Ascending aorta (tissue), 2 donors: ENCODE data around the gene GTSE1. TPM values are rescaled to one million over a fixed set of nuclear protein-coding genes. Genes with fewer than 3 reads are reported as not detected.

Experiments used
- DNase-seq, 2 donors: peaks; one replicate each; pipeline ENCODE4 v3.0.0-alpha.2; 2019; ENCODE audit warnings: low spot score in 2 of 2
- H3K27ac ChIP-seq, 2 donors: fragments of 200-600 bp; sonication (generic); one replicate each; pipeline ENCODE4 v1.5.1; 2016 to 2017; ENCODE audit warnings: mild to moderate bottlenecking in 1 of 2
- H3K27me3 ChIP-seq: fragments of 200-600 bp; sonication (generic); one replicate; pipeline ENCODE4 v1.5.1; 2017
- H3K36me3 ChIP-seq, 2 donors: fragments of 200-600 bp; sonication (generic); one replicate each; pipeline ENCODE4 v1.5.1; 2016
- H3K4me1 ChIP-seq, 2 donors: fragments of 200-600 bp; sonication (generic); one replicate each; pipeline ENCODE4 v1.5.1; 2016 to 2017; ENCODE audit warnings: mild to moderate bottlenecking in 1 of 2
- H3K4me3 ChIP-seq, 2 donors: fragments of 200-600 bp; sonication (generic); one replicate each; pipeline ENCODE4 v1.5.1; 2016 to 2017; ENCODE audit warnings: mild to moderate bottlenecking in 1 of 2
- H3K9me3 ChIP-seq, 2 donors: fragments of 200-600 bp; sonication (generic); one replicate each; pipeline ENCODE4 v1.5.1; 2016
- CTCF ChIP-seq, 3 experiments: fragments of 200-600 bp in 2 of 3; fragments of 450-650 bp in 1 of 3; sonication (generic) in 2 of 3; IDR thresholded peaks; one replicate each; pipeline ENCODE4 v1.5.1; 2016 to 2019; ENCODE audit warnings: antibody characterized with exemption in 3 of 3, mild to moderate bottlenecking in 1 of 3, moderate library complexity in 1 of 3
- intact Hi-C: fragments of 100-400 bp; cut with DNase I; formaldehyde crosslinking; loops from one replicate; pipeline ENCODE4 v1.15.1; 2023
- total RNA-seq: library from RNA; depleted of rRNA; stranded (reverse); fragments of >200 nt; gene quantifications from one replicate; pipeline ENCODE4 v1.1.0, GENCODE V29; 2016

Gene GTSE1
- total RNA-seq, 1 donor from 2014 or later, result not detected

GRCh38 chr22:46368871-46369715 is 72.4 kb downstream of the GTSE1 start:
- TF ChIP-seq CTCF (IDR thresholded peaks at IDR 0.05), result no peak
- intact Hi-C loops, result no loop called here

GRCh38 chr22:46369716-46370583 is 73.3 kb downstream of the GTSE1 start:
- H3K4me1 ChIP-seq, result no peaks in the 10 kb centered on the region
- H3K9me3 ChIP-seq, result peaks cover 0 to under 1% of the 10 kb centered on the region in 2 donors
- no peaks in the 10 kb centered on the region for H3K27me3 ChIP-seq
- DNase-seq, result no peak
- no peaks in the 10 kb centered on the region for H3K36me3 ChIP-seq
- H3K27ac ChIP-seq, result no peak overlapping the region
- H3K4me3 ChIP-seq, result no peak overlapping the region
- TF ChIP-seq CTCF (IDR thresholded peaks at IDR 0.05), result no peak
- intact Hi-C loops, result no loop called here

More at GRCh38 chr22:46368871-46369715, 72.4 kb downstream of the GTSE1 start:
- Histone ChIP-seq H3K27ac (no peak overlapping the region), H3K27me3 (no peaks in the 10 kb centered on the region), H3K9me3 (no peaks in the 10 kb centered on the region), H3K4me1 (no peaks in the 10 kb centered on the region), H3K36me3 (no peaks in the 10 kb centered on the region), H3K4me3 (no peak overlapping the region)
- DNase-seq, result no peak

- no peaks in the 10 kb centered on the region for H3K36me3 ChIP-seq
- H3K4me1 ChIP-seq, result no peaks in the 10 kb centered on the region
- intact Hi-C loops, result no loop called here
- peaks cover 0 to 8% of the 10 kb centered on the region in 2 donors for H3K9me3 ChIP-seq
- H3K4me3 ChIP-seq, result no peak overlapping the region
- no peak for DNase-seq
- no peak overlapping the region for H3K27ac ChIP-seq
- TF ChIP-seq CTCF (IDR thresholded peaks at IDR 0.05), result no peak
- H3K27me3 ChIP-seq, result no peaks in the 10 kb centered on the region
Measured at GRCh38 chr22:46370584-46371291, 74.1 kb downstream of the GTSE1 start.

GRCh38 chr22:46371623-46372226 is 75.1 kb downstream of the GTSE1 start:
- H3K9me3 ChIP-seq, result peaks cover 0 to 15% of the 10 kb centered on the region in 2 donors
- intact Hi-C loops, result no loop called here

More at GRCh38 chr22:46371623-46372226, 75.1 kb downstream of the GTSE1 start:
- H3K27me3 ChIP-seq, result no peaks in the 10 kb centered on the region
- TF ChIP-seq CTCF (IDR thresholded peaks at IDR 0.05), result no peak
- H3K4me1 ChIP-seq, result no peaks in the 10 kb centered on the region
- no peak overlapping the region for H3K4me3 ChIP-seq
- H3K27ac ChIP-seq, result no peak overlapping the region
- H3K36me3 ChIP-seq, result no peaks in the 10 kb centered on the region
- no peak for DNase-seq
